Measurements from ENCODE around the gene KREMEN1. TPM values are rescaled to one million over a fixed set of nuclear protein-coding genes. Genes with fewer than 3 reads are reported as not detected.

Gene KREMEN1
- total and polyA plus RNA-seq, 10 of the 15 experiments (the other 5 are each of a cell fraction or from before 2014, with no cell fraction given), result 0.10 to 2.5 (median 0.20) TPM; not detected in 1

- TF ChIP-seq ZNF592 (IDR thresholded peaks at IDR 0.05) (no peak), SUZ12 (IDR thresholded peaks at IDR 0.05; ENCODE audit: unreplicated experiment) (no peak), SREBF2 (IDR thresholded peaks at IDR 0.05; ENCODE audit: low read length) (no peak)
Observed at GRCh38 chr22:29056472-29056871, 16.4 kb upstream of the KREMEN1 start (continued).

GRCh38 chr22:29060251-29060869, 12.5 kb upstream of the KREMEN1 start:
- DNase-seq (ENCODE audit: low read depth, low spot score) (no peak), ATAC-seq (no peak), FAIRE-seq (no peak)
- Histone ChIP-seq H3K27ac (ENCODE audit: control insufficient read depth, insufficient read depth) (no peak overlapping the region), H3K9ac (ENCODE audit: control insufficient read depth, insufficient read depth, low read length) (no peak overlapping the region), H4K20me1 (ENCODE audit: control insufficient read depth, insufficient read depth) (no peaks in the 10 kb centered on the region), H3K4me1 (ENCODE audit: control insufficient read depth, insufficient read depth, low read length) (no peaks in the 10 kb centered on the region), H3K9me3 (replicated peaks; ENCODE audit: control insufficient read depth, insufficient read depth, low read length) (no peaks in the 10 kb centered on the region), H3K27me3 (replicated peaks in 1 of 2; ENCODE audit: control insufficient read depth in 2 of 2, insufficient read depth in 2 of 2, low read length in 1 of 2) (peaks cover 0 to 11% of the 10 kb centered on the region in 2 experiments; a peak in 1 of 4 replicates), H2AFZ (ENCODE audit: control insufficient read depth, low read depth, low read length) (no peak overlapping the region), H3K79me2 (ENCODE audit: control insufficient read depth, insufficient read depth, low read length) (no peaks in the 10 kb centered on the region), H3K4me3 (no peak overlapping the region), H3K36me3 (ENCODE audit: control insufficient read depth in 2 of 2, insufficient read depth in 2 of 2, low read length in 1 of 2) (no peaks in the 10 kb centered on the region), H3K4me2 (ENCODE audit: control insufficient read depth, insufficient read depth) (no peak overlapping the region)
- intact Hi-C loops (cut with micrococcal nuclease; ENCODE audit: unreplicated experiment) (no loop called here), in situ Hi-C loops (cut with MboI) (no loop called here)
- ChIA-PET SMC1A (ENCODE audit: uncharacterized antibody, unreplicated experiment) (interaction anchor here (2.0 kb wide), 1 partner anchor 19 kb away, joined by 4 read pairs; no protein-coding TSS in a partner anchor), CTCF (interaction anchor here (1.2 to 1.8 kb wide), 2 partner anchors 20 to 94 kb away, joined by 4 read pairs; no protein-coding TSS in a partner anchor), POLR2A (interaction anchor here (0.7 kb wide), 2 partner anchors 160 to 397 kb away, joined by 3 to 6 read pairs; no protein-coding TSS in a partner anchor), RAD21 (ENCODE audit: unreplicated experiment) (no interaction called here)
- no peak for TF ChIP-seq ZBTB4 (CRISPR knock-in tag; IDR thresholded peaks at IDR 0.05)
- no TSS peak for BruUV-seq (replicated peaks)
- 31% methylated on average over 12 of the region's 12 CpGs for WGBS (ENCODE audit: insufficient coverage, insufficient replicate concordance, low lambda C conversion rate, missing lambda C conversion rate)
